H1 (cell line): Measurements from ENCODE around the gene ZNF550. TPM values are rescaled to one million over a fixed set of nuclear protein-coding genes. Genes with fewer than 3 reads are reported as not detected.

Experiments
- CTCF ChIA-PET: fragments of 300-600 bp; sonication (Branson Sonifier 250); formaldehyde crosslinking; loops from one replicate; lab custom pipeline; 2021; ENCODE audit not compliant: partially characterized antibody; lab: Charles Lee
- POLR2A ChIA-PET: fragments of 300-600 bp; sonication (Branson Sonifier 250); formaldehyde crosslinking; loops from one replicate; lab custom pipeline; 2021; ENCODE audit warnings: inconsistent platforms; ENCODE audit not compliant: partially characterized antibody; lab: Charles Lee
- DNase-seq, 2 experiments: peaks; one replicate each; pipeline versions ENCODE4 v3.0.0 to v3.0.0-alpha.2; 2010 to 2022; ENCODE audit warnings: low spot score in 2 of 2, low read depth in 1 of 2, mixed read lengths in 1 of 2
- FAIRE-seq: peaks from 2 replicates; lab custom pipeline; 2011; peaks lifted over from hg19 to GRCh38; lab: Jason Lieb, UNC
- H2AFZ ChIP-seq: 2 replicates; pipeline ENCODE4 v1.8.1; 2012; ENCODE audit warnings: low read length, inconsistent platforms
- H2AK5ac ChIP-seq: 2 replicates; pipeline ENCODE4 v1.6.1; 2013; ENCODE audit warnings: low read depth, low read length
- H2BK120ac ChIP-seq: replicated peaks from 2 replicates; pipeline ENCODE3; 2013; ENCODE audit warnings: low read depth, low read length, inconsistent platforms
- H2BK12ac ChIP-seq: 2 replicates; pipeline ENCODE4 v1.6.1; 2013; ENCODE audit warnings: low read depth, low read length
- H2BK15ac ChIP-seq: 2 replicates; pipeline ENCODE4 v1.6.1; 2013; ENCODE audit warnings: low read length
- H2BK20ac ChIP-seq: 2 replicates; pipeline ENCODE4 v1.6.1; 2013; ENCODE audit warnings: low read length
- H2BK5ac ChIP-seq: 2 replicates; pipeline ENCODE4 v1.6.1; 2013; ENCODE audit warnings: low read depth, low read length
- H3K14ac ChIP-seq: 2 replicates; pipeline ENCODE4 v1.6.1; 2013; ENCODE audit warnings: inconsistent platforms; ENCODE audit not compliant: insufficient read length
- H3K18ac ChIP-seq: 2 replicates; pipeline ENCODE4 v1.6.1; 2013; ENCODE audit warnings: low read length; ENCODE audit errors: extremely low read depth
- H3K23ac ChIP-seq: 2 replicates; pipeline ENCODE4 v1.6.1; 2013; ENCODE audit warnings: inconsistent platforms; ENCODE audit not compliant: insufficient read length
- H3K23me2 ChIP-seq: 2 replicates; pipeline ENCODE4 v1.6.1; 2013; ENCODE audit warnings: low read depth, low read length
- H3K27ac ChIP-seq: 2 replicates; pipeline ENCODE4 v1.6.1; 2011; ENCODE audit warnings: low read depth, low read length, inconsistent platforms
- H3K27me3 ChIP-seq, 4 experiments: replicated peaks in 1 of 4; 1 replicate in 1 of 4; 2 replicates in 3 of 4; pipeline versions ENCODE4 v1.6.1 to v1.8.1; 2011 to 2013; ENCODE audit warnings: low read length in 3 of 4, mild to moderate bottlenecking in 3 of 4, inconsistent platforms in 2 of 4, mixed read lengths in 2 of 4, moderate library complexity in 1 of 4; ENCODE audit not compliant: control insufficient read depth in 3 of 4, insufficient read depth in 3 of 4; ENCODE audit errors: extremely low read depth in 1 of 4
- H3K36me3 ChIP-seq, 4 experiments: 2 replicates each; pipeline versions ENCODE4 v1.6.1 to v1.8.1; 2011 to 2013; ENCODE audit warnings: mild to moderate bottlenecking in 4 of 4, low read length in 3 of 4, moderate library complexity in 2 of 4, control low read depth in 1 of 4, inconsistent platforms in 1 of 4; ENCODE audit not compliant: insufficient read depth in 4 of 4, control insufficient read depth in 2 of 4
- H3K4ac ChIP-seq: replicated peaks from 2 replicates; pipeline ENCODE3; 2013; ENCODE audit warnings: low read length, low read depth, mixed read lengths, inconsistent platforms; ENCODE audit not compliant: insufficient read length
- H3K4me1 ChIP-seq, 4 experiments: replicated peaks in 1 of 4; 1 replicate in 1 of 4; 2 replicates in 3 of 4; pipeline versions ENCODE4 v1.6.1 to v1.8.1; 2011 to 2013; ENCODE audit warnings: low read length in 3 of 4, inconsistent platforms in 2 of 4, mixed read lengths in 1 of 4; ENCODE audit not compliant: insufficient read depth in 4 of 4, control insufficient read depth in 3 of 4
- H3K4me2 ChIP-seq, 2 experiments: 2 replicates each; pipeline versions ENCODE4 v1.6.1 to v1.8.1; 2011 to 2013; ENCODE audit warnings: low read depth in 2 of 2, low read length in 2 of 2, control low read depth in 1 of 2, inconsistent platforms in 1 of 2, mild to moderate bottlenecking in 1 of 2; ENCODE audit not compliant: insufficient read depth in 1 of 2
- H3K4me3 ChIP-seq, 4 experiments: fragments of 200-600, 300-600 bp in 1 of 4; sonication (generic), shearing (Covaris generic), sonication (Bioruptor Twin) in 1 of 4; 2 replicates each; pipeline versions ENCODE4 v1.5.1 to v1.8.1; 2011 to 2016; ENCODE audit warnings: low read length in 4 of 4, low read depth in 3 of 4, control low read depth in 2 of 4, inconsistent platforms in 2 of 4, mild to moderate bottlenecking in 2 of 4, mixed read lengths in 1 of 4, moderate library complexity in 1 of 4; ENCODE audit not compliant: insufficient read depth in 2 of 4; ENCODE audit errors: extremely low read depth in 1 of 4
- H3K56ac ChIP-seq: replicated peaks from 2 replicates; pipeline ENCODE3; 2013; ENCODE audit warnings: low read depth, mild to moderate bottlenecking, mixed read lengths, low read length, inconsistent platforms; ENCODE audit not compliant: insufficient read length
- H3K79me1 ChIP-seq: 2 replicates; pipeline ENCODE4 v1.6.1; 2013; ENCODE audit warnings: low read depth, low read length, control low read depth
- H3K79me2 ChIP-seq, 2 experiments: 2 replicates each; pipeline versions ENCODE4 v1.6.1 to v1.8.1; 2012 to 2013; ENCODE audit warnings: low read length in 2 of 2, mild to moderate bottlenecking in 2 of 2, inconsistent platforms in 1 of 2; ENCODE audit not compliant: insufficient read depth in 2 of 2, control insufficient read depth in 1 of 2
- H3K9ac ChIP-seq, 4 experiments: replicated peaks in 1 of 4; 1 replicate in 1 of 4; 2 replicates in 3 of 4; pipeline versions ENCODE4 v1.6.1 to v1.8.1; 2011 to 2013; ENCODE audit warnings: low read depth in 3 of 4, low read length in 3 of 4, control low read depth in 2 of 4, mild to moderate bottlenecking in 2 of 4, moderate library complexity in 2 of 4, inconsistent platforms in 1 of 4; ENCODE audit errors: extremely low read depth in 1 of 4
- H3K9me3 ChIP-seq, 2 experiments: 2 replicates each; pipeline versions ENCODE4 v1.6.1 to v1.8.1; 2012 to 2013; ENCODE audit warnings: mild to moderate bottlenecking in 2 of 2, moderate library complexity in 2 of 2, control low read depth in 1 of 2, inconsistent platforms in 1 of 2, low read depth in 1 of 2, low read length in 1 of 2, mixed read lengths in 1 of 2; ENCODE audit not compliant: insufficient read depth in 2 of 2
- H4K20me1 ChIP-seq, 2 experiments: replicated peaks in 1 of 2; 2 replicates each; pipeline versions ENCODE3 to v1.8.1; 2011 to 2013; ENCODE audit warnings: inconsistent platforms in 2 of 2, low read length in 2 of 2, mild to moderate bottlenecking in 1 of 2; ENCODE audit not compliant: insufficient read depth in 2 of 2, control insufficient read depth in 1 of 2
- H4K5ac ChIP-seq: 2 replicates; pipeline ENCODE4 v1.6.1; 2013; ENCODE audit warnings: low read length, low read depth, mixed read lengths, inconsistent platforms; ENCODE audit not compliant: insufficient read length
- H4K8ac ChIP-seq: 2 replicates; pipeline ENCODE4 v1.8.0; 2013; ENCODE audit warnings: mild to moderate bottlenecking, moderate library complexity, low read length, inconsistent platforms; ENCODE audit not compliant: insufficient read depth; ENCODE audit errors: extremely low read depth
- H4K91ac ChIP-seq: replicated peaks from 2 replicates; pipeline ENCODE3; 2013; ENCODE audit warnings: low read length, mixed read lengths, inconsistent platforms; ENCODE audit not compliant: insufficient read length
- BACH1 ChIP-seq: IDR thresholded peaks from 2 replicates; pipeline ENCODE4 v1.6.1; 2012; ENCODE audit warnings: low read length, improper control_type of control experiment
- CBX8 ChIP-seq: fragments of 300-800, 300-1000 bp; sonication (generic); IDR thresholded peaks from 2 replicates; pipeline ENCODE4 v1.7.1; 2016; ENCODE audit warnings: low read depth, low read length, borderline replicate concordance
- CREB1 ChIP-seq: IDR thresholded peaks from 2 replicates; pipeline ENCODE4 v1.6.1; 2012; ENCODE audit warnings: inconsistent platforms
- EP300 ChIP-seq, 2 experiments: IDR thresholded peaks; 1 replicate in 1 of 2; 2 replicates in 1 of 2; pipeline ENCODE4 v1.6.1; 2011 to 2012; ENCODE audit warnings: low read depth in 2 of 2, low read length in 2 of 2, mild to moderate bottlenecking in 2 of 2, borderline replicate concordance in 1 of 2, inconsistent platforms in 1 of 2, moderate library complexity in 1 of 2
- HDAC2 ChIP-seq, 2 experiments: fragments of 300-600 bp in 1 of 2; sonication (generic) in 1 of 2; IDR thresholded peaks; 2 replicates each; pipeline ENCODE4 v1.6.1; 2011 to 2012; ENCODE audit warnings: low read depth in 2 of 2, low read length in 2 of 2, mild to moderate bottlenecking in 2 of 2, moderate library complexity in 2 of 2, borderline replicate concordance in 1 of 2, inconsistent platforms in 1 of 2
- JUND ChIP-seq: IDR thresholded peaks from 2 replicates; pipeline ENCODE4 v1.6.1; 2011; ENCODE audit warnings: mild to moderate bottlenecking, improper control_type of control experiment, low read length
- POLR2AphosphoS5 ChIP-seq: IDR thresholded peaks from 2 replicates; pipeline ENCODE4 v1.6.1; 2011; ENCODE audit warnings: low read depth, low read length
- RAD21 ChIP-seq, 2 experiments: IDR thresholded peaks in 1 of 2; conservative IDR thresholded peaks in 1 of 2; 2 replicates each; pipeline ENCODE4 v1.6.1; 2011; ENCODE audit warnings: low read depth in 2 of 2, low read length in 2 of 2, improper control_type of control experiment in 1 of 2, inconsistent platforms in 1 of 2, mild to moderate bottlenecking in 1 of 2, moderate library complexity in 1 of 2
- RFX5 ChIP-seq: IDR thresholded peaks from 2 replicates; pipeline ENCODE4 v1.6.1; 2011; ENCODE audit warnings: low read depth, low read length, improper control_type of control experiment, borderline replicate concordance
- SIRT6 ChIP-seq: IDR thresholded peaks from one replicate; pipeline ENCODE4 v1.7.1; 2012; ENCODE audit warnings: low read length, inconsistent platforms
- TAF1 ChIP-seq: IDR thresholded peaks from 2 replicates; pipeline ENCODE4 v1.6.1; 2011; ENCODE audit warnings: mild to moderate bottlenecking, low read depth, low read length
- TCF12 ChIP-seq: IDR thresholded peaks from 2 replicates; pipeline ENCODE4 v1.6.1; 2011; ENCODE audit warnings: low read depth, mild to moderate bottlenecking, low read length
- ZNF274 ChIP-seq: IDR thresholded peaks from 2 replicates; pipeline ENCODE4 v1.7.0; 2012; ENCODE audit warnings: low read length, borderline replicate concordance; ENCODE audit errors: extremely low read depth
- WGBS, 2 experiments: shearing (Covaris generic) in 1 of 2; methylation state at CpG; one replicate each; pipeline versions ENCODE4 v1.1.6 to v1.1.7; 2013 to 2015; ENCODE audit warnings: low lambda C conversion rate in 2 of 2, mixed read lengths in 2 of 2, inconsistent platforms in 1 of 2, low coverage in 1 of 2, missing lambda C conversion rate in 1 of 2; ENCODE audit not compliant: insufficient replicate concordance in 2 of 2, insufficient coverage in 1 of 2, insufficient read length in 1 of 2; ENCODE audit errors: extremely low coverage in 1 of 2, missing lambda C conversion rate in 1 of 2; 5-methylcytosine and 5-hydroxymethylcytosine counted together
- polyA plus RNA-seq, 7 experiments: library from polyadenylated mRNA; depleted of rRNA in 3 of 7; stranded (reverse) in 5 of 7; unstranded in 2 of 7; fragments of >200 nt in 5 of 7; fragments of 200-250 nt in 2 of 7; gene quantifications; 1 replicate in 5 of 7; 2 replicates in 1 of 7; 4 replicates in 1 of 7; pipeline versions ENCODE4 v1.2.1 to v1.2.3, GENCODE V29; 2011 to 2013; ENCODE audit warnings: missing spikeins in 2 of 7, mixed read lengths in 2 of 7
- total RNA-seq: library from RNA; stranded (reverse); fragmentation: NEBNext Ultra II Directional; extraction: Animal tissue kit (Norgen Biotek cat#: 25700); gene quantifications from 2 replicates; pipeline ENCODE4 v1.2.1, GENCODE V29; 2021
- TF ChIP-seq, protein P1 (sequence below): IDR thresholded peaks from 2 replicates; pipeline ENCODE4 v1.6.1; 2012; ENCODE audit warnings: inconsistent platforms

Gene ZNF550
- total and polyA plus RNA-seq, 2 of the 8 experiments (the other 6 are each of a cell fraction or from before 2014, with no cell fraction given) = 4.5 to 10.7 TPM

DNA sequence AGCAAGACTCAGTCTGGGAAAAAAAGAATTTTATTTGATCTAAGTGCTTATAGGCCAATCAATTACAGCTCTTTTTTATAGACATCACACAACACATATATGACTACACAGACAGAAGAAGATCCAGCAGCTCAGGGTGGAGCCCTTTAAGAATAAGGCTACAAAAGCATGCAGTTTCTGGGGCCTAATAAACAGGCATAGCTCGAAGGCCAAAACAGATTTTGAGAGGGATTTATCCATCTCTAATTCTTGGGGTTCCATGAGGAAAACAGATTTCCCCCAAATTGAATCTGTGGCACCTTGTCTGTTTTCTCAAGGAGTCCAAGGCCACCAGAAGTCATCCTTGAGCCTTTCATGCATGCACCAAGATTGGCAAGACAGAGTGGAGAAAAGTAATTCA, 3.9 kb upstream of the ZNF550 start:
- H3K14ac ChIP-seq = no peak overlapping the region
- ChIA-PET CTCF (no interaction called here), POLR2A (interaction anchor here (0.6 to 1.3 kb wide), 3 partner anchors 11 to 304 kb away, joined by 3 read pairs; partner anchors contain the start of gene ZIK1)
- no peak overlapping the region for H2BK120ac ChIP-seq
- H3K4me1 ChIP-seq = peaks cover 0 to 3% (median under 1%) of the 10 kb centered on the region in 4 experiments; a peak in 3 of 7 replicates
- peaks cover 3% of the 10 kb centered on the region; the same call in 1 of the 2 replicates for H3K23me2 ChIP-seq
- peaks cover 0 to 10% of the 10 kb centered on the region in 2 experiments; a peak in 2 of 4 replicates for H3K79me2 ChIP-seq
- peaks cover 49 to 68% of the 10 kb centered on the region in 2 experiments for H3K9me3 ChIP-seq
- H2BK12ac ChIP-seq = no peak overlapping the region
- H2BK20ac ChIP-seq = no peak overlapping the region
- no peak overlapping the region for H3K9ac ChIP-seq
- H4K20me1 ChIP-seq = no peaks in the 10 kb centered on the region
- no peaks in the 10 kb centered on the region for H3K27me3 ChIP-seq
- no peak overlapping the region for H2BK5ac ChIP-seq
- H3K79me1 ChIP-seq = no peaks in the 10 kb centered on the region
- no peak overlapping the region for H3K4me3 ChIP-seq
- H4K5ac ChIP-seq = no peak overlapping the region
- no peak overlapping the region for H2AK5ac ChIP-seq
- H2BK15ac ChIP-seq = no peak overlapping the region
- no peak overlapping the region for H4K8ac ChIP-seq
- H2AFZ ChIP-seq = no peak overlapping the region
- H4K91ac ChIP-seq = no peak overlapping the region
- H3K56ac ChIP-seq = no peak overlapping the region
- H3K36me3 ChIP-seq = no peaks in the 10 kb centered on the region
- WGBS, 2 experiments = 67% methylated on average over 1 of the region's 1 CpG; no CpG with 5 or more reads in 1 of the 2 experiments
- H3K27ac ChIP-seq = no peak overlapping the region
- H3K18ac ChIP-seq = no peak overlapping the region
- H3K4ac ChIP-seq = no peak overlapping the region
- DNase-seq (no peak), FAIRE-seq (no peak)
- H3K23ac ChIP-seq = no peak overlapping the region
- H3K4me2 ChIP-seq = no peak overlapping the region
- TF ChIP-seq EP300 (IDR thresholded peaks at IDR 0.05; ENCODE audit: borderline replicate concordance in 1 of 2, low read depth in 2 of 2, low read length in 2 of 2) = no peak
- TF ChIP-seq TAF1 = no peak
- no peak for TF ChIP-seq BACH1
- no peak for TF ChIP-seq HDAC2 (IDR thresholded peaks at IDR 0.05; ENCODE audit: borderline replicate concordance in 1 of 2, low read depth in 2 of 2, low read length in 2 of 2)
- TF ChIP-seq, protein P1, sequence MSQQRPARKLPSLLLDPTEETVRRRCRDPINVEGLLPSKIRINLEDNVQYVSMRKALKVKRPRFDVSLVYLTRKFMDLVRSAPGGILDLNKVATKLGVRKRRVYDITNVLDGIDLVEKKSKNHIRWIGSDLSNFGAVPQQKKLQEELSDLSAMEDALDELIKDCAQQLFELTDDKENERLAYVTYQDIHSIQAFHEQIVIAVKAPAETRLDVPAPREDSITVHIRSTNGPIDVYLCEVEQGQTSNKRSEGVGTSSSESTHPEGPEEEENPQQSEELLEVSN = no peak
- no peak for TF ChIP-seq JUND
- TF ChIP-seq SIRT6 = no peak
- no peak for TF ChIP-seq RFX5
- no peak for TF ChIP-seq CBX8
- TF ChIP-seq ZNF274 = no peak
- TF ChIP-seq RAD21 (IDR thresholded peaks at IDR 0.05 in 1 of 2, conservative IDR thresholded peaks at IDR 0.05 in 1 of 2; ENCODE audit: low read depth in 2 of 2, low read length in 2 of 2) = no peak
- TF ChIP-seq TCF12 = no peak
- no peak for TF ChIP-seq CREB1
- TF ChIP-seq POLR2AphosphoS5 = no peak
